GM15510 (cell line): ENCODE measurements around the gene MEGF9.

Experiments used
- POLR2A ChIP-seq: IDR thresholded peaks from 3 replicates; pipeline ENCODE4 v1.6.1; 2011; ENCODE audit warnings: borderline replicate concordance; ENCODE audit not compliant: insufficient read length; ENCODE audit errors: extremely low read depth

MEGF9 gene

GRCh38 chr9:120737416-120738165, 23.3 kb upstream of the MEGF9 start:
- TF ChIP-seq POLR2A = no peak

GRCh38 chr9:120736881-120737280, 22.6 kb upstream of the MEGF9 start:
- no peak for TF ChIP-seq POLR2A

- TF ChIP-seq POLR2A = no peak
Measured at GRCh38 chr9:120735415-120736126, 21.3 kb upstream of the MEGF9 start.

DNA sequence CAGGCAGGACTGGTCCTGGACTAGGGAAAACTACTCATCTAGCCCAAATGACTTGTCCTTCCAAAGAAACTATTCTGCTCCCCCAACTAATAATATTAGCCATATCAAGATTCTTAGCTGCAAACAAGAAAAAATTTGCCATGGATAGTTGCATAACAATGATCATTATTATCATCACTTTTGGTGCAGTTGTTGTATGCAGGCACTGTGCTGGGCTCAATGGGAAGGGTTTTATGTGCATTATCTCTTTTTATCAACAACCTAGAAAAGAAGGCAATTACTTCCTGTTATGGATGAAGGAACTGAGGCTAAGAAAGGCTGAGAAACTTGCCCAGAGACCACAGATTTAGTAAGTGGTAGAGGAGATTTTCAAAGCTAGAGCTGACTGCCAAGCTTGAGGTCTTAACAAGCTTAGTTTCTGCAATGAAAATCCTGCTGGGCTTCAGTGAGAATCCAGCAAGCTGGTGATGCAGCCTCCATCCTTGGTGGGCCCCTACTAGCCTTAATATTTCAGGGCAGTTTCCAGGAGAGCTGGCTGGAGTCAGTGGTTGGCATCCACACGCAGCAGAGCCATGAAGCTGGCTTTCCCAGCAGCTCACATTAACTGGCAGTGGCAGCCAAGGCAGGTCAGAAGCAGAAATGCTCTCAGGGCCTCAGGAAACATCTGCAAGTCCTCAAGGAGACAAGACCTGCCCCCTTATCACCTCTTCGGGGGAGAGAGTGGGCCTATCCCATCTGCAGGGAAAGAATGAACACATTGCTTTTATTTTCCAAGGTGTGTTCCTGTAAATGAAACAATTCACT, 20.5 kb upstream of the MEGF9 start:
- no peak for TF ChIP-seq POLR2A

- TF ChIP-seq POLR2A = no peak
Measured at GRCh38 chr9:120733190-120733589, 18.9 kb upstream of the MEGF9 start.

DNA sequence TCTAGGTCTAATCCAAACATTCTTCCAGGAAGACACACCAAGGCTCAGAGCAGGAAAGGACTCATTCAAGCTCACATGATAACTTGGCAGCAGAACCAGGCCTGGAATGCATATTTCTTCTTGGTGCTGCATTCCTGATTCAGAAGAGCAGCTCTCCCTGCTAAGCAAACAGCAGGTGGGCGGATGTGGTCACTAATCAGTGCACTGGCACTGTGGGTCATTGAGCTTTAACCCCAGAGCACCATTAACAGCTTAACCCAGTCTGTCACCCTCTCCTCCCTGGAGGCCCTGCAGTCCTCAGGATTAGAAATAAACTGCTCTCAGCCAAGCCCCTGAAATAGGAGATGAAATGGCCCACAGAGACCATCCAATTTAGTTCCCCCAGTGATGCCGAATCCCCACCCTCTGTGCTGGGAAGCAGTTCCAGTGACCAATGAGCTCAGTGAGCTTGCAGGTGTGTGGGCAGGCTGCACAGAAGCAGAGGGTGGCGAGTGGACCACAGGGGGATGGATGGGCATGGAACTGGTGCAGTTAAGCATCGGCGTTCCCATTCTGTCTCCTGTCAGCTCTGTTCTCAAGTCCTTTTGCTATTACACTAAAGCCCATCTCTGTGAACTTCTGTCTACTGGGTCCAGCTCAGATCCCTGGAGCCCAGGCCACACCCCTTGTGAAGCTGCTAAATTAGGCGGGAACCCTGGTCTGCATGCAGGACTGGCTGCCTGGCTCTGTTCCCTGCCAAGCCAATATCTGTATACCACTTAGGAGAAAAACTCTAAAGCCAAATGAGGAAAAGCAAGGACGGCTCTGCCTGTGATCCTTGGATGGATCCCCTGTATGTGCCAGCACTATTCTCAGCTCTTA, 16.6 kb upstream of the MEGF9 start:
- TF ChIP-seq POLR2A = no peak

- no peak for TF ChIP-seq POLR2A
Measured at GRCh38 chr9:120729791-120730241, 15.5 kb upstream of the MEGF9 start.

DNA sequence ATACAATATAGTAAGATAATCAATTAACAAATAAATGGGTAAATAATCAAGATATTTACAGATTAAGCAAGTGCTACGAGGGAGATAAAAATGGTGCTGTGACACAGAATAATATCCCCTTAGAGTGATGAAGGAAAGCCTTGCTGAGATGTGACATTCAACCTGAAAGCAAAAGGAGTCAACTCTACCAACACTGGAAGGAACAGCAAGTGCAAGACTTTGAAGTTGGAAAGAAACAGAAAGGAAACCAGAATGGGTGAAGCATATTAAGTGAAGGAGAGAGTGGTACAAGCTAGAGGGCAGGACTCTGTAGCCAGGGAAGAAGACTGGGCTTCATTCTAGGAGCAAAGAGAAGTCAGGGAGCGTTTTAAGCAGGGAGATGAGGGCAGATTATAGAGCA, 12.2 kb upstream of the MEGF9 start:
- TF ChIP-seq POLR2A = no peak

- TF ChIP-seq POLR2A = no peak
Measured at GRCh38 chr9:120725907-120726306, 11.6 kb upstream of the MEGF9 start.

DNA sequence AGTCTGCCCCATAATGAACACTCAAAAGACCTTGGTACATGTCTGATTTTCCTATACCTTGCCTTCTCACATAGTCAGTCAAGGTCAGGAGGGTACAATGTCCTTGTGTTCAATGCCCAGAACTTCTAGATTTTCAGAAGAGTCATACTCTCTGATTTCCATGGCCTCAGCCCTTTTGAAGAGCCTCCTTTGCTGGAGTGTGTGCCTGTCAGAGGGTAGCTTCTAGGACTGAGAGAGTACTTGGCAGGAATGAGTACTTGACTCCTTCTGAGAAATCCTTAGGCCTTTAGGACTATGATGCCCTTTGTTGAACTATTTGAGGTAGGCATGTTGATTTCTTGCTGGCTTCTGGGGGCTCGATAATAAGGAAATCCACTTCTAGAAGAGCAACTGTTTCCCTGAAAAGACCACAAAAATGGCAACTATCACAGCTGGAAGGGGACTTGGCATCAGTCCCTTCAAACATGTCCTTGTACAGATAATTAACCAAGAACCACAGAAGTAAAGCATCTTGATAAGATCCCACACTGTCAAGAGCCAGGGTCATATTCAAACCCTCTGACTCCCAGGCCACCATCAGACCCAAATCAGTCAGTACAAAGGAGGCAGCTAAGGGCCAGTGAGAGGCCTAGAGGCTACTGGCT, 10.6 kb upstream of the MEGF9 start:
- TF ChIP-seq POLR2A = no peak

- TF ChIP-seq POLR2A = no peak
Measured at GRCh38 chr9:120723565-120723964, 9.3 kb upstream of the MEGF9 start.

- TF ChIP-seq POLR2A = no peak
Measured at GRCh38 chr9:120720404-120720803, 6.1 kb upstream of the MEGF9 start.

GRCh38 chr9:120718316-120718715, 4.0 kb upstream of the MEGF9 start:
- TF ChIP-seq POLR2A = no peak

DNA sequence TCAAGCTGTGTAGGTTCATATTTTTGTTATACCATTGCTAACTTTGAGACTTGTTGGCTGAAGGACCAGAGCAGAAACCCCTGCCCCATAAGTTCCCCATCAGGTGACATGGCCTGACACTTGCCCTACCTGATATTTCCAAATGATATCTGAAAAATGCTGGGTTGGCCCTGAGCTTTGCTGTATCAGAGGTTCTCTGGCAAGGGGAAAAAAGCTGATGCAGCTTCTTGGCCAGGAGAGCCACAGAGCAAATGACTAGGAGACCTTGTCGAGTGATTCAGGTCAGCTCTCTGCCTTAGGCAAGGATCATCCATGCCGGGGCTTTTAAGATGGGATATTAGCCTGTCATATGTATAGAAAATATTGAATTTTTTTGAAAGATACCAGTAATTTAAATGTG, 2.9 kb upstream of the MEGF9 start:
- TF ChIP-seq POLR2A = no peak

- TF ChIP-seq POLR2A = no peak
Measured at GRCh38 chr9:120716483-120716882, 2.2 kb upstream of the MEGF9 start.

DNA sequence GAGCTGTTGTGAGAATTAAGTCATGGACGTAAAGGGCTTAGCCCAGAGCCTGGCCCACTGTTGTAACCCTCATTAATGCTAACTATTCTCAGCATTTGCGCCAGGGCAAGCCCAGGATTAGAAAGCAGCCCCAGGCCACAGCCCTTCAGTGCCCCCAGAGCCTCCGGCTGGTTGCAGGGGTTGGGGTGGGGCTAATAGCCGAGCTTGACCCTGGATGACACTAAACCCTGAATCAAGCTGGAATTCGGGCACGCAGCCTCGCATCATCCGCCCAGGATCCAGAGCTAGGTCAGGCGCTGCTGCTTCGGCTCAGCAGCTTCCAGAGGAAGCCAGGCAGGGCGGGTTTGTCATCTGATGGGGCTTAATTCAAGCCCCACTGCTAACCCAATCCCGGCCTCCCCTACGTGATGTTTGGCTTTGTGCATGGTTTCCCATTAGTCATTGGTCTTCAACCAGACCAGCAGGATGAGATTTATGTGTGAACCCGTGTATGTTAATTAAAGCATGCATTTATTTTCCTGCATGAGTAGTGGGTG, 1.2 kb upstream of the MEGF9 start:
- TF ChIP-seq POLR2A = no peak
